IMR-90 (cell line): ENCODE data around the gene COX10. TPM values are rescaled to one million over a fixed set of nuclear protein-coding genes. Genes with fewer than 3 reads are reported as not detected.

ENCODE experiments used
- ATAC-seq: fragments of 200-7000 bp; cut with Tn5 transposase; 2 replicates; pipeline ENCODE4 v1.9.1; 2020; ENCODE audit warnings: low read depth, mild to moderate bottlenecking, moderate library complexity
- BruUV-seq: library from RNA; stranded (reverse); fragments of 400-500 nt; replicated peaks from 2 replicates; lab custom pipeline; 2021; lab: Mats Ljungman, UMichigan
- CTCF ChIA-PET: fragments of 300-600 bp; formaldehyde crosslinking; extraction: SDS; loops from one replicate; lab custom pipeline; 2021; ENCODE audit warnings: antibody characterized with exemption; lab: Yijun Ruan, JAX
- POLR2A ChIA-PET: fragments of 300-600 bp; sonication (Branson Sonifier 250); formaldehyde crosslinking; loops from one replicate; lab custom pipeline; 2022; ENCODE audit warnings: antibody characterized with exemption; ENCODE audit not compliant: unreplicated experiment; lab: Charles Lee
- DNase-seq: peaks from one replicate; pipeline ENCODE4 v3.0.0; 2013
- H2AFZ ChIP-seq: replicated peaks from 2 replicates; pipeline ENCODE3; 2013; ENCODE audit warnings: low read length, mild to moderate bottlenecking; ENCODE audit not compliant: poor library complexity
- H2AK5ac ChIP-seq: 2 replicates; pipeline ENCODE4 v1.6.1; 2013; ENCODE audit warnings: low read depth, low read length, inconsistent platforms
- H2AK9ac ChIP-seq: replicated peaks from 2 replicates; pipeline ENCODE3; 2013; ENCODE audit warnings: mild to moderate bottlenecking, low read depth, low read length, moderate library complexity; ENCODE audit not compliant: poor library complexity
- H2BK120ac ChIP-seq: 2 replicates; pipeline ENCODE4 v1.6.1; 2013; ENCODE audit warnings: low read depth, low read length, inconsistent platforms
- H2BK15ac ChIP-seq: 3 replicates; pipeline ENCODE4 v1.6.1; 2013; ENCODE audit warnings: low read depth, low read length, inconsistent platforms
- H2BK20ac ChIP-seq: 2 replicates; pipeline ENCODE4 v1.6.1; 2013; ENCODE audit warnings: low read depth, mild to moderate bottlenecking, inconsistent platforms, low read length, moderate library complexity
- H2BK5ac ChIP-seq: 2 replicates; pipeline ENCODE4 v1.6.1; 2013; ENCODE audit warnings: mild to moderate bottlenecking, low read depth, low read length, inconsistent platforms; ENCODE audit not compliant: poor library complexity, severe bottlenecking
- H3K14ac ChIP-seq: replicated peaks from 2 replicates; pipeline ENCODE4 v1.6.1; 2013; ENCODE audit warnings: low read depth, low read length, inconsistent platforms
- H3K18ac ChIP-seq: 2 replicates; pipeline ENCODE4 v1.6.1; 2013; ENCODE audit warnings: low read depth, low read length, control low read depth
- H3K23ac ChIP-seq: 2 replicates; pipeline ENCODE4 v1.6.1; 2013; ENCODE audit warnings: low read depth, low read length, inconsistent platforms
- H3K27ac ChIP-seq: 2 replicates; pipeline ENCODE4 v1.5.1; 2013; ENCODE audit warnings: mild to moderate bottlenecking, control low read depth, low read length; ENCODE audit not compliant: insufficient read depth
- H3K27me3 ChIP-seq: 2 replicates; pipeline ENCODE4 v1.6.1; 2013; ENCODE audit warnings: low read length; ENCODE audit not compliant: control insufficient read depth, insufficient read depth
- H3K36me3 ChIP-seq: 2 replicates; pipeline ENCODE4 v1.6.1; 2013; ENCODE audit warnings: low read length, mixed read lengths; ENCODE audit not compliant: control insufficient read depth, insufficient read depth
- H3K4ac ChIP-seq: 2 replicates; pipeline ENCODE4 v1.6.1; 2013; ENCODE audit warnings: low read depth, low read length, inconsistent platforms
- H3K4me1 ChIP-seq: 2 replicates; pipeline ENCODE4 v1.6.1; 2013; ENCODE audit warnings: low read length, mixed read lengths; ENCODE audit not compliant: control insufficient read depth, insufficient read depth
- H3K4me2 ChIP-seq: 2 replicates; pipeline ENCODE4 v1.6.1; 2013; ENCODE audit warnings: low read depth, mild to moderate bottlenecking, control low read depth, low read length, moderate library complexity
- H3K4me3 ChIP-seq: 2 replicates; pipeline ENCODE4 v1.5.1; 2013; ENCODE audit warnings: low read depth, mild to moderate bottlenecking, control low read depth, low read length, moderate library complexity; ENCODE audit not compliant: insufficient read depth
- H3K56ac ChIP-seq: 2 replicates; pipeline ENCODE4 v1.6.1; 2013; ENCODE audit warnings: low read length, inconsistent platforms; ENCODE audit not compliant: insufficient read depth; ENCODE audit errors: extremely low read depth
- H3K79me1 ChIP-seq, 2 experiments: 2 replicates each; pipeline ENCODE4 v1.6.1; 2013; ENCODE audit warnings: low read length in 2 of 2, inconsistent platforms in 1 of 2, low read depth in 1 of 2
- H3K9ac ChIP-seq: 2 replicates; pipeline ENCODE4 v1.6.1; 2013; ENCODE audit warnings: low read depth, low read length, control low read depth
- H3K9me1 ChIP-seq: 2 replicates; pipeline ENCODE4 v1.6.1; 2013; ENCODE audit warnings: low read length, inconsistent platforms; ENCODE audit not compliant: insufficient read depth
- H3K9me3 ChIP-seq: 2 replicates; pipeline ENCODE4 v1.6.1; 2013; ENCODE audit warnings: low read length; ENCODE audit not compliant: control insufficient read depth, insufficient read depth
- H4K20me1 ChIP-seq: 2 replicates; pipeline ENCODE4 v1.6.1; 2013; ENCODE audit warnings: low read length, inconsistent platforms; ENCODE audit not compliant: insufficient read depth
- H4K5ac ChIP-seq: 2 replicates; pipeline ENCODE4 v1.6.1; 2013; ENCODE audit warnings: mild to moderate bottlenecking, low read depth, low read length, control low read depth
- H4K8ac ChIP-seq, 2 experiments: 2 replicates each; pipeline ENCODE4 v1.6.1; 2013; ENCODE audit warnings: low read depth in 2 of 2, low read length in 2 of 2, control low read depth in 1 of 2, inconsistent platforms in 1 of 2
- H4K91ac ChIP-seq: 2 replicates; pipeline ENCODE4 v1.6.1; 2013; ENCODE audit warnings: low read depth, low read length, inconsistent platforms; ENCODE audit not compliant: insufficient read depth
- CEBPB ChIP-seq: IDR thresholded peaks from 2 replicates; pipeline ENCODE4 v1.6.1; 2012; ENCODE audit warnings: low read depth, low read length, improper control_type of control experiment
- WGBS, 2 experiments: methylation state at CpG; one replicate each; pipeline versions ENCODE4 v1.1.5 to v1.1.7; 2013; ENCODE audit warnings: missing lambda C conversion rate in 2 of 2; ENCODE audit not compliant: insufficient read length in 1 of 2; ENCODE audit errors: extremely low coverage in 2 of 2; 5-methylcytosine and 5-hydroxymethylcytosine counted together
- dilution Hi-C: fragments of 300-500 bp; cut with HindIII; formaldehyde crosslinking; loops from one replicate; pipeline ENCODE4 v1.14.3; 2018; ENCODE audit warnings: low sequenced_read_pairs; ENCODE audit not compliant: unreplicated experiment
- in situ Hi-C: fragments of 300-500 bp; cut with MboI; formaldehyde crosslinking; loops from 3 replicates; pipeline ENCODE4 v1.14.3; 2019; ENCODE audit warnings: low sequenced_read_pairs, inconsistent platforms, mixed read lengths
- intact Hi-C: fragments of 100-400 bp; cut with micrococcal nuclease; formaldehyde crosslinking; loops from 2 replicates; pipeline ENCODE4 v1.10.0; 2022
- polyA plus RNA-seq, 3 experiments: library from polyadenylated mRNA; depleted of rRNA; stranded (reverse); fragments of >200 nt; gene quantifications; 2 replicates each; pipeline ENCODE4 v1.2.3, GENCODE V29; 2012; ENCODE audit warnings: low replicate concordance in 1 of 3
- total RNA-seq: library from RNA; depleted of rRNA; stranded (reverse); fragments of >200 nt; gene quantifications from 2 replicates; pipeline ENCODE4 v1.2.3, GENCODE V29; 2012
- TF ChIP-seq, protein P1 (sequence below): conservative IDR thresholded peaks from 2 replicates; pipeline ENCODE4 v1.5.1; 2012; ENCODE audit warnings: mild to moderate bottlenecking, low read depth, low read length, improper control_type of control experiment

The COX10 gene
- total and polyA plus RNA-seq, 2 of the 4 experiments (the other 2 are of a cell fraction): 15.4 to 16.1 TPM

DNA sequence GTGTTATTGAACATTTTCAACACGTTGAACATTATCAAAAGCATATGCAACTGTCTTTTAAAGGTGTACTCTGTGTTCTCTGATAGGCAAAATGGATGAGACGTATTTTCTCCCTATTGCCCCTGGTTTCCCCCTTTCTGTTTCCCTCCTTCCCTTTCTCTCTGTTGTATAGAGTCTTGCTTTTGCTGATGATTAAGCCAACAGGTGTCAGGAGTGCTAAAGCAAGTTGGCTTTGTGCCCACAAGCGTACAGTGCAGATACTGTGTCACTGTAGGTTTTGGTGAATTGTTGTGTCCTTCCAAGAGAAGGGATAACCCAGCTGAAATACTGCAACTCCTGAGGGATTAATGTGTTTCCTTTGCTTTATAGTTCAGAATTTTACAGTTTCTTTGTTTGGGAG, 74.4 kb downstream of the COX10 start:
- Histone ChIP-seq H3K27me3 (no peaks in the 10 kb centered on the region), H3K9ac (no peak overlapping the region), H2BK15ac (no peak overlapping the region), H3K56ac (no peak overlapping the region), H4K91ac (no peak overlapping the region), H3K36me3 (no peaks in the 10 kb centered on the region), H3K18ac (peak overlapping the region; percentile 65; the same call in 1 of the 2 replicates), H2AFZ (no peak overlapping the region), H2BK5ac (no peak overlapping the region), H2AK5ac (no peak overlapping the region), H3K23ac (no peak overlapping the region), H3K27ac (no peak overlapping the region), H4K8ac (no peak overlapping the region), H4K20me1 (0 out of 2 replicates have a peak, but pooled peaks cover 2% of the 10 kb centered on the region), H2AK9ac (no peak overlapping the region), H3K4me3 (no peak overlapping the region), H2BK20ac (no peak overlapping the region), H3K79me1 (peaks cover 18 to 20% of the 10 kb centered on the region in 2 experiments), H3K9me3 (no peaks in the 10 kb centered on the region), H3K4me2 (peak overlapping the region; percentile 55; the same call in 1 of the 2 replicates), H3K4ac (0 out of 2 replicates have a peak overlapping the region, but pooled peaks have one; percentile 12), H3K4me1 (peaks cover 3% of the 10 kb centered on the region; the same call in 1 of the 2 replicates), H3K9me1 (peaks cover 4% of the 10 kb centered on the region; the same call in 1 of the 2 replicates), H3K14ac (no peak overlapping the region), H2BK120ac (no peak overlapping the region), H4K5ac (no peak overlapping the region)
- intact Hi-C loops: no loop called here
- ChIA-PET POLR2A (no interaction called here), CTCF (no interaction called here)
- BruUV-seq: no TSS peak
- ATAC-seq: no peak
- no peak for TF ChIP-seq CEBPB
- TF ChIP-seq, protein P1, sequence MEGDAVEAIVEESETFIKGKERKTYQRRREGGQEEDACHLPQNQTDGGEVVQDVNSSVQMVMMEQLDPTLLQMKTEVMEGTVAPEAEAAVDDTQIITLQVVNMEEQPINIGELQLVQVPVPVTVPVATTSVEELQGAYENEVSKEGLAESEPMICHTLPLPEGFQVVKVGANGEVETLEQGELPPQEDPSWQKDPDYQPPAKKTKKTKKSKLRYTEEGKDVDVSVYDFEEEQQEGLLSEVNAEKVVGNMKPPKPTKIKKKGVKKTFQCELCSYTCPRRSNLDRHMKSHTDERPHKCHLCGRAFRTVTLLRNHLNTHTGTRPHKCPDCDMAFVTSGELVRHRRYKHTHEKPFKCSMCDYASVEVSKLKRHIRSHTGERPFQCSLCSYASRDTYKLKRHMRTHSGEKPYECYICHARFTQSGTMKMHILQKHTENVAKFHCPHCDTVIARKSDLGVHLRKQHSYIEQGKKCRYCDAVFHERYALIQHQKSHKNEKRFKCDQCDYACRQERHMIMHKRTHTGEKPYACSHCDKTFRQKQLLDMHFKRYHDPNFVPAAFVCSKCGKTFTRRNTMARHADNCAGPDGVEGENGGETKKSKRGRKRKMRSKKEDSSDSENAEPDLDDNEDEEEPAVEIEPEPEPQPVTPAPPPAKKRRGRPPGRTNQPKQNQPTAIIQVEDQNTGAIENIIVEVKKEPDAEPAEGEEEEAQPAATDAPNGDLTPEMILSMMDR: no peak
- peak; percentile 15 for DNase-seq
- dilution Hi-C loops: no loop called here
- in situ Hi-C loops: no loop called here
- no CpG with 5 or more reads among the region's 3 CpGs for WGBS, 2 experiments
